ENCODE results near the gene PRSS22. TPM values are rescaled to one million over a fixed set of nuclear protein-coding genes. Genes with fewer than 3 reads are reported as not detected.

The PRSS22 gene
- polyA plus RNA-seq, 1 experiment: 0.11 TPM

GRCh38 chr16:2835638-2836493 is 22.1 kb downstream of the PRSS22 start:
- H3K9me3 ChIP-seq (ENCODE audit: control insufficient read depth, insufficient read depth, low read length): no peaks in the 10 kb centered on the region; the same call in 1 of the 2 replicates
- TF ChIP-seq CTCF (IDR thresholded peaks at IDR 0.05; ENCODE audit: low read depth, low read length): no peak
- CTCF ChIA-PET: interaction anchor here (1.4 kb wide), 1 partner anchor 32 kb away, joined by 3 read pairs; no protein-coding TSS in a partner anchor
- POLR2A ChIA-PET: no interaction called here
- peak; percentile 79 for DNase-seq (ENCODE audit: low read depth, low spot score)
- no peak overlapping the region for H3K4me3 ChIP-seq (ENCODE audit: low read depth, low read length)
- no peaks in the 10 kb centered on the region for H3K27me3 ChIP-seq (ENCODE audit: control insufficient read depth, insufficient read depth, low read length)
- peak overlapping the region; percentile 85 for H3K27ac ChIP-seq (ENCODE audit: low read depth, low read length)

- no peak for DNase-seq (ENCODE audit: low read depth, low spot score)
- peaks cover 3% of the 10 kb centered on the region for H3K27me3 ChIP-seq (ENCODE audit: control insufficient read depth, insufficient read depth, low read length)
- H3K9me3 ChIP-seq (ENCODE audit: control insufficient read depth, insufficient read depth, low read length): no peaks in the 10 kb centered on the region; the same call in 1 of the 2 replicates
- CTCF ChIA-PET: interaction anchor here (1.4 kb wide), 1 partner anchor 33 kb away, joined by 3 read pairs; no protein-coding TSS in a partner anchor
- POLR2A ChIA-PET: no interaction called here
- H3K27ac ChIP-seq (ENCODE audit: low read depth, low read length): peak overlapping the region; percentile 85
- H3K4me3 ChIP-seq (ENCODE audit: low read depth, low read length): no peak overlapping the region
- no peak for TF ChIP-seq CTCF (IDR thresholded peaks at IDR 0.05; ENCODE audit: low read depth, low read length)
Measured at GRCh38 chr16:2834968-2835367, 23.0 kb downstream of the PRSS22 start.

GRCh38 chr16:2833776-2834175 is 24.2 kb downstream of the PRSS22 start:
- Histone ChIP-seq H3K27me3 (ENCODE audit: control insufficient read depth, insufficient read depth, low read length) (peaks cover 14% of the 10 kb centered on the region), H3K27ac (ENCODE audit: low read depth, low read length) (no peak overlapping the region), H3K9me3 (ENCODE audit: control insufficient read depth, insufficient read depth, low read length) (no peaks in the 10 kb centered on the region; the same call in 1 of the 2 replicates), H3K4me3 (ENCODE audit: low read depth, low read length) (no peak overlapping the region)
- ChIA-PET CTCF (no interaction called here), POLR2A (no interaction called here)
- TF ChIP-seq CTCF (IDR thresholded peaks at IDR 0.05; ENCODE audit: low read depth, low read length): no peak
- DNase-seq (ENCODE audit: low read depth, low spot score): no peak

- H3K4me3 ChIP-seq (ENCODE audit: low read depth, low read length): no peak overlapping the region
- CTCF ChIA-PET: interaction anchor here (0.8 to 1.6 kb wide), 2 partner anchors 37 to 96 kb away, joined by 3 to 6 read pairs; no protein-coding TSS in a partner anchor
- peaks cover 18% of the 10 kb centered on the region for H3K27me3 ChIP-seq (ENCODE audit: control insufficient read depth, insufficient read depth, low read length)
- H3K27ac ChIP-seq (ENCODE audit: low read depth, low read length): no peak overlapping the region
- no peak for DNase-seq (ENCODE audit: low read depth, low spot score)
- no peaks in the 10 kb centered on the region; the same call in 1 of the 2 replicates for H3K9me3 ChIP-seq (ENCODE audit: control insufficient read depth, insufficient read depth, low read length)
- no peak for TF ChIP-seq CTCF (IDR thresholded peaks at IDR 0.05; ENCODE audit: low read depth, low read length)
- POLR2A ChIA-PET: interaction anchor here (0.6 kb wide), 1 partner anchor 14 kb away, joined by 3 read pairs; the partner anchor contains the start of gene PRSS21
Measured at GRCh38 chr16:2831203-2831602, 26.8 kb downstream of the PRSS22 start.

- Histone ChIP-seq H3K27me3 (ENCODE audit: control insufficient read depth, insufficient read depth, low read length) (peaks cover 18% of the 10 kb centered on the region), H3K4me3 (ENCODE audit: low read depth, low read length) (no peak overlapping the region), H3K9me3 (ENCODE audit: control insufficient read depth, insufficient read depth, low read length) (no peaks in the 10 kb centered on the region; the same call in 1 of the 2 replicates), H3K27ac (ENCODE audit: low read depth, low read length) (no peak overlapping the region)
- TF ChIP-seq CTCF (IDR thresholded peaks at IDR 0.05; ENCODE audit: low read depth, low read length): no peak
- DNase-seq (ENCODE audit: low read depth, low spot score): no peak
- ChIA-PET CTCF (interaction anchor here (1.6 kb wide), 1 partner anchor 38 kb away, joined by 6 read pairs; no protein-coding TSS in a partner anchor), POLR2A (no interaction called here)
Measured at GRCh38 chr16:2830355-2830695, 27.6 kb downstream of the PRSS22 start.
